HL-60 (cell line): ENCODE results near the gene PCNX3.

Source experiments
- CTCF ChIP-seq: IDR thresholded peaks from one replicate; pipeline ENCODE4 v1.5.1; 2011; ENCODE audit warnings: low read length, control low read depth, inconsistent platforms; ENCODE audit not compliant: insufficient read depth
- POLR2AphosphoS5 ChIP-seq: IDR thresholded peaks from 2 replicates; pipeline ENCODE4 v1.6.1; 2012; ENCODE audit warnings: low read depth
- SPI1 ChIP-seq: IDR thresholded peaks from 2 replicates; pipeline ENCODE4 v1.6.1; 2012; ENCODE audit warnings: low read depth, mild to moderate bottlenecking, borderline replicate concordance
- TF ChIP-seq, protein P1 (sequence below): IDR thresholded peaks from 2 replicates; pipeline ENCODE4 v1.6.1; 2012; ENCODE audit warnings: low read depth; ENCODE audit not compliant: insufficient replicate concordance

DNA sequence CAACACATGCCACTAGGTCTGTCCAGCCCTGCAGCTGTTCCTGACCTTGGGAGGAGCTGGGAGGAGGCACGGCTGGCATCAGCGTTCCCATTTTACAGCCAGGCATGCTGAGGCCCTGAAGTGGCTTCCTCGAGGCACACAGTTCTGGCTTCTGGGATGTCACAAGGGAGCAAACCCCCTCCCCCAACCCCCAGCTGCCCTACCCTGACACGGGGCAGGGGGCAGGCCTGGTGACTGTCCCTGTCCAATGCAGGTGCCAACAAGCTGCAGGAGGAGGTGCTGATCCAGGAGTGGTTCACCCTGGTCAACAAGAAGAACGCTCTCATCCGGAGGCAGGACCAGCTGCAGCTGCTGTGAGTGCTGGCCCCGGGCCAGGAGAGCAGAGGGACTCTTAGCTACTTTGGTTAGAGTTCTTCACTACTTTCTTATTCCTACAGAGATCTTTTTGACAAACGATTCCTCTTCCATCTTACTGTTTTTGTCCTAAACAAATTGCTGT lies 25.3 kb upstream of the PCNX3 start:
- TF ChIP-seq POLR2AphosphoS5 (no peak), CTCF (no peak), SPI1 (no peak)
- TF ChIP-seq, protein P1, sequence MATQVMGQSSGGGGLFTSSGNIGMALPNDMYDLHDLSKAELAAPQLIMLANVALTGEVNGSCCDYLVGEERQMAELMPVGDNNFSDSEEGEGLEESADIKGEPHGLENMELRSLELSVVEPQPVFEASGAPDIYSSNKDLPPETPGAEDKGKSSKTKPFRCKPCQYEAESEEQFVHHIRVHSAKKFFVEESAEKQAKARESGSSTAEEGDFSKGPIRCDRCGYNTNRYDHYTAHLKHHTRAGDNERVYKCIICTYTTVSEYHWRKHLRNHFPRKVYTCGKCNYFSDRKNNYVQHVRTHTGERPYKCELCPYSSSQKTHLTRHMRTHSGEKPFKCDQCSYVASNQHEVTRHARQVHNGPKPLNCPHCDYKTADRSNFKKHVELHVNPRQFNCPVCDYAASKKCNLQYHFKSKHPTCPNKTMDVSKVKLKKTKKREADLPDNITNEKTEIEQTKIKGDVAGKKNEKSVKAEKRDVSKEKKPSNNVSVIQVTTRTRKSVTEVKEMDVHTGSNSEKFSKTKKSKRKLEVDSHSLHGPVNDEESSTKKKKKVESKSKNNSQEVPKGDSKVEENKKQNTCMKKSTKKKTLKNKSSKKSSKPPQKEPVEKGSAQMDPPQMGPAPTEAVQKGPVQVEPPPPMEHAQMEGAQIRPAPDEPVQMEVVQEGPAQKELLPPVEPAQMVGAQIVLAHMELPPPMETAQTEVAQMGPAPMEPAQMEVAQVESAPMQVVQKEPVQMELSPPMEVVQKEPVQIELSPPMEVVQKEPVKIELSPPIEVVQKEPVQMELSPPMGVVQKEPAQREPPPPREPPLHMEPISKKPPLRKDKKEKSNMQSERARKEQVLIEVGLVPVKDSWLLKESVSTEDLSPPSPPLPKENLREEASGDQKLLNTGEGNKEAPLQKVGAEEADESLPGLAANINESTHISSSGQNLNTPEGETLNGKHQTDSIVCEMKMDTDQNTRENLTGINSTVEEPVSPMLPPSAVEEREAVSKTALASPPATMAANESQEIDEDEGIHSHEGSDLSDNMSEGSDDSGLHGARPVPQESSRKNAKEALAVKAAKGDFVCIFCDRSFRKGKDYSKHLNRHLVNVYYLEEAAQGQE, result no peak
